HepG2 (cell line): ENCODE results near the gene GPRC5B. TPM values are rescaled to one million over a fixed set of nuclear protein-coding genes. Genes with fewer than 3 reads are reported as not detected.

Experiments
- ATAC-seq: fragments of 200-7000 bp; cut with Tn5 transposase; 3 replicates; pipeline ENCODE4 v1.9.1; 2020; ENCODE audit warnings: mild to moderate bottlenecking, moderate library complexity
- BruUV-seq: library from RNA; stranded (reverse); fragments of 400-500 nt; replicated peaks from 2 replicates; lab custom pipeline; 2021; lab: Mats Ljungman, UMichigan
- CTCF ChIA-PET: fragments of 300-600 bp; formaldehyde crosslinking; extraction: SDS; loops from one replicate; lab custom pipeline; 2021; ENCODE audit warnings: low total read pairs, inconsistent platforms, low intra/inter-chr PET ratio; lab: Yijun Ruan, JAX
- POLR2A ChIA-PET: fragments of 350-600 bp; sonication (Branson Sonifier 250); formaldehyde crosslinking; loops from one replicate; lab custom pipeline; 2020; ENCODE audit warnings: antibody characterized with exemption, inconsistent platforms; lab: Yijun Ruan, JAX
- DNase-seq: peaks from one replicate; pipeline ENCODE4 v3.0.0-alpha.2; 2015; ENCODE audit warnings: low spot score
- FAIRE-seq: peaks from 3 replicates; lab custom pipeline; 2011; peaks lifted over from hg19 to GRCh38; lab: Jason Lieb, UNC
- H2AFZ ChIP-seq: one replicate; pipeline ENCODE4 v1.6.1; 2011; ENCODE audit warnings: low read length, inconsistent platforms
- H3K27ac ChIP-seq: fragments of 300-600 bp; 3 replicates; pipeline ENCODE4 v1.8.0; 2011; ENCODE audit warnings: mixed run types, mild to moderate bottlenecking, mixed read lengths, low read length, inconsistent platforms; ENCODE audit not compliant: insufficient read depth; ENCODE audit errors: extremely low read length
- H3K27me3 ChIP-seq, 2 experiments: fragments of 200-600 bp in 1 of 2; 2 replicates in 1 of 2; 3 replicates in 1 of 2; pipeline versions ENCODE4 v1.6.0 to v1.8.0; 2011; ENCODE audit warnings: low read length in 2 of 2, mild to moderate bottlenecking in 2 of 2, moderate library complexity in 2 of 2, inconsistent platforms in 1 of 2; ENCODE audit not compliant: insufficient read depth in 2 of 2, control insufficient read depth in 1 of 2
- H3K36me3 ChIP-seq, 2 experiments: fragments of 200-600 bp in 1 of 2; replicated peaks in 1 of 2; 2 replicates in 1 of 2; 3 replicates in 1 of 2; pipeline versions ENCODE4 v1.5.1 to v1.8.0; 2011; ENCODE audit warnings: low read length in 2 of 2, inconsistent platforms in 1 of 2; ENCODE audit not compliant: insufficient read depth in 2 of 2, control insufficient read depth in 1 of 2
- H3K4me1 ChIP-seq: 2 replicates; pipeline ENCODE4 v1.5.1; 2012; ENCODE audit warnings: low read length, inconsistent platforms; ENCODE audit not compliant: insufficient read depth
- H3K4me2 ChIP-seq: 2 replicates; pipeline ENCODE4 v1.6.0; 2011; ENCODE audit warnings: low read depth, low read length, inconsistent platforms
- H3K4me3 ChIP-seq, 3 experiments: fragments of 200-600 bp in 1 of 3; sonication (generic), shearing (Covaris generic) in 1 of 3; replicated peaks in 1 of 3; 2 replicates each; pipeline ENCODE4 v1.5.1; 2011 to 2016; ENCODE audit warnings: low read length in 3 of 3, inconsistent platforms in 2 of 3, low read depth in 2 of 3, mild to moderate bottlenecking in 2 of 3, control low read depth in 1 of 3, mixed read lengths in 1 of 3; ENCODE audit not compliant: insufficient read depth in 1 of 3
- H3K79me2 ChIP-seq: one replicate; pipeline ENCODE4 v1.6.1; 2011; ENCODE audit warnings: low read length, inconsistent platforms; ENCODE audit not compliant: insufficient read depth
- H3K9ac ChIP-seq: 2 replicates; pipeline ENCODE4 v1.6.0; 2011; ENCODE audit warnings: mild to moderate bottlenecking, low read depth, low read length, inconsistent platforms; ENCODE audit not compliant: insufficient read depth
- H3K9me3 ChIP-seq: 2 replicates; pipeline ENCODE4 v1.5.1; 2012; ENCODE audit warnings: mild to moderate bottlenecking, low read length
- H4K20me1 ChIP-seq: 2 replicates; pipeline ENCODE4 v1.6.0; 2011; ENCODE audit warnings: inconsistent platforms, mild to moderate bottlenecking, low read length, moderate library complexity; ENCODE audit not compliant: insufficient read depth
- ARID3A ChIP-seq: IDR thresholded peaks from 2 replicates; pipeline ENCODE4 v1.6.1; 2012; ENCODE audit warnings: low read depth, low read length, improper control_type of control experiment
- MAFK ChIP-seq, 2 experiments: IDR thresholded peaks in 1 of 2; conservative IDR thresholded peaks in 1 of 2; 2 replicates each; pipeline ENCODE4 v1.6.1; 2011; ENCODE audit warnings: improper control_type of control experiment in 2 of 2, low read length in 2 of 2
- RELA ChIP-seq: sonication (generic); formaldehyde crosslinking; IDR thresholded peaks from 2 replicates; pipeline ENCODE4 v1.4.0; 2020; ENCODE audit warnings: missing genetic modification reagents
- SOX5 ChIP-seq: IDR thresholded peaks from 2 replicates; pipeline ENCODE4 v1.6.1; 2016; ENCODE audit warnings: borderline replicate concordance
- TEAD3 ChIP-seq: optimal IDR thresholded peaks from 2 replicates; pipeline ENCODE3; 2016; ENCODE audit warnings: borderline replicate concordance
- TOE1 ChIP-seq: sonication (generic); formaldehyde crosslinking; IDR thresholded peaks from 2 replicates; pipeline ENCODE4 v1.4.0; 2020; ENCODE audit warnings: mild to moderate bottlenecking, missing genetic modification reagents
- ZFP82 ChIP-seq: sonication (generic); formaldehyde crosslinking; IDR thresholded peaks from 2 replicates; pipeline ENCODE4 v1.5.1; 2020; ENCODE audit warnings: mild to moderate bottlenecking, missing genetic modification reagents, borderline replicate concordance
- ZNF652 ChIP-seq: IDR thresholded peaks from 2 replicates; pipeline ENCODE4 v1.6.1; 2016; ENCODE audit warnings: low read depth, borderline replicate concordance
- ZUFSP ChIP-seq: sonication (generic); formaldehyde crosslinking; IDR thresholded peaks from 2 replicates; pipeline ENCODE4 v1.9.0; 2021; ENCODE audit warnings: missing genetic modification reagents, mild to moderate bottlenecking, borderline replicate concordance
- WGBS: methylation state at CpG from one replicate; pipeline ENCODE4 v1.1.6; 2017; ENCODE audit warnings: low lambda C conversion rate; 5-methylcytosine and 5-hydroxymethylcytosine counted together
- in situ Hi-C: cut with HindIII; loops from 2 replicates; pipeline ENCODE4 v1.10.0; 2017; ENCODE audit warnings: low pct_unique_long_range_greater_than_20kb; ENCODE audit not compliant: extremely low pct_ligation_motif_present
- intact Hi-C: fragments of 100-400 bp; cut with micrococcal nuclease; formaldehyde crosslinking; loops from one replicate; pipeline ENCODE4 v1.10.0; 2022; ENCODE audit not compliant: unreplicated experiment
- polyA plus RNA-seq, 8 experiments: library from polyadenylated mRNA; depleted of rRNA in 3 of 8; stranded (reverse) in 7 of 8; unstranded in 1 of 8; fragments of >200 nt; fragmentation: Illumina TruSeq in 4 of 8; extraction: Trizol in 4 of 8; gene quantifications; 2 replicates each; pipeline versions ENCODE4 v1.2.1 to v1.2.3, GENCODE V29; 2011 to 2016; ENCODE audit warnings: low read depth in 4 of 8, missing spikeins in 1 of 8, mixed read lengths in 1 of 8; ENCODE audit not compliant: insufficient read depth in 1 of 8
- total RNA-seq, 5 experiments: library from RNA; depleted of rRNA; stranded (reverse); fragments of >200 nt; fragmentation: Illumina TruSeq; extraction: Trizol; gene quantifications; 2 replicates each; pipeline ENCODE4 v1.2.3, GENCODE V29; 2016; ENCODE audit warnings: low read depth in 1 of 5

Gene GPRC5B
- total and polyA plus RNA-seq, 2 of the 13 experiments (the other 11 are each of a cell fraction or from before 2014, with no cell fraction given) = 0.46 to 0.53 TPM

- no peak for ATAC-seq
- no peaks in the 10 kb centered on the region for H3K36me3 ChIP-seq
- intact Hi-C loops = no loop called here
- no peak for TF ChIP-seq ZUFSP (CRISPR knock-in tag)
- peak; percentile 58; the same call in 1 of the 2 replicates for TF ChIP-seq ZFP82
- TF ChIP-seq, all 625 proteins: peak for 1
- in situ Hi-C loops = no loop called here
- no peak overlapping the region for H3K27ac ChIP-seq
- H3K4me2 ChIP-seq = no peak overlapping the region
- peaks cover 6% of the 10 kb centered on the region for H3K9me3 ChIP-seq
- POLR2A ChIA-PET = no interaction called here
- BruUV-seq = no TSS peak
- FAIRE-seq (no peak), DNase-seq (no peak)
- no peaks in the 10 kb centered on the region for H3K27me3 ChIP-seq
- no peak overlapping the region for H3K9ac ChIP-seq
- H3K4me3 ChIP-seq = no peak overlapping the region
- H4K20me1 ChIP-seq = no peaks in the 10 kb centered on the region
- CTCF ChIA-PET = no interaction called here
- no peak overlapping the region for H2AFZ ChIP-seq
- peaks cover 24% of the 10 kb centered on the region for H3K4me1 ChIP-seq
- no peaks in the 10 kb centered on the region for H3K79me2 ChIP-seq
Observed at GRCh38 chr16:19812986-19813385, 71.7 kb downstream of the GPRC5B start.

GRCh38 chr16:19810817-19811731 lies 73.6 kb downstream of the GPRC5B start:
- Histone ChIP-seq H3K27ac (no peak overlapping the region), H3K79me2 (no peaks in the 10 kb centered on the region), H3K9me3 (peaks cover 11% of the 10 kb centered on the region), H4K20me1 (no peaks in the 10 kb centered on the region), H2AFZ (peak overlapping the region; percentile 55), H3K27me3 (no peaks in the 10 kb centered on the region), H3K4me2 (peak overlapping the region; percentile 43), H3K36me3 (no peaks in the 10 kb centered on the region), H3K4me3 (no peak overlapping the region; a peak in 1 of 6 replicates), H3K9ac (no peak overlapping the region; the same call in 1 of the 2 replicates), H3K4me1 (peaks cover 25% of the 10 kb centered on the region)
- no TSS peak for BruUV-seq
- TF ChIP-seq MAFK (conservative IDR thresholded peaks at IDR 0.05 in 1 of 2, IDR thresholded peaks at IDR 0.05 in 1 of 2; ENCODE audit: low read length in 2 of 2) (peak in 1 of 2 experiments; percentile 6; a peak in 1 of 4 replicates), SOX5 (peak; percentile 12; the same call in 1 of the 2 replicates), RELA (CRISPR knock-in tag) (peak; percentile 75; the same call in 1 of the 2 replicates), ZNF652 (CRISPR knock-in tag) (0 out of 2 replicates have a peak, but pooled peaks have one; percentile 41), TOE1 (no peak), ARID3A (peak; percentile 67; the same call in 1 of the 2 replicates), TEAD3 (CRISPR knock-in tag) (no peak)
- ChIA-PET CTCF (no interaction called here), POLR2A (interaction anchor here (0.6 kb wide), 1 partner anchor 108 kb away, joined by 3 read pairs; no protein-coding TSS in a partner anchor)
- FAIRE-seq = peak; percentile 87
- peak; percentile 68 for DNase-seq
- WGBS = 28% methylated on average over 13 of the region's 13 CpGs
- in situ Hi-C loops (no loop called here), intact Hi-C loops (no loop called here)
- ATAC-seq = peak; percentile 71
